B cell (primary cell): ENCODE results near the gene TBC1D23. TPM values are rescaled to one million over a fixed set of nuclear protein-coding genes. Genes with fewer than 3 reads are reported as not detected.

Source experiments
- ATAC-seq: fragments of 200-7000 bp; cut with Tn5 transposase; one replicate; pipeline ENCODE4 v1.10.0; 2021; ENCODE audit warnings: low read depth, mild to moderate bottlenecking, moderate number of reproducible peaks, moderate library complexity
- CTCF ChIA-PET: fragments of 350-600 bp; sonication (Branson Sonifier 250); formaldehyde crosslinking; loops from one replicate; lab custom pipeline; 2021; ENCODE audit warnings: antibody characterized with exemption, inconsistent platforms; lab: Charles Lee
- POLR2A ChIA-PET: fragments of 350-600 bp; sonication (Branson Sonifier 250); formaldehyde crosslinking; loops from one replicate; lab custom pipeline; 2021; ENCODE audit warnings: antibody characterized with exemption; lab: Charles Lee
- DNase-seq: peaks from one replicate; pipeline ENCODE4 v3.0.0; 2013
- H2AFZ ChIP-seq: 2 replicates; pipeline ENCODE4 v1.6.1; 2012; ENCODE audit warnings: mild to moderate bottlenecking, low read depth, low read length; ENCODE audit not compliant: insufficient read depth, poor library complexity, severe bottlenecking
- H3K27ac ChIP-seq, 2 donors: 1 replicate in 1 of 2; 2 replicates in 1 of 2; pipeline ENCODE4 v1.5.1; 2012 to 2013; ENCODE audit warnings: low read length in 2 of 2, mild to moderate bottlenecking in 2 of 2, moderate library complexity in 1 of 2
- H3K27me3 ChIP-seq, 4 experiments: fragments of 200-600 bp in 1 of 4; sonication (generic) in 1 of 4; replicated peaks in 1 of 4; 1 replicate in 2 of 4; 2 replicates in 2 of 4; pipeline versions ENCODE4 v1.6.1 to v1.7.0; 2013 to 2016; ENCODE audit warnings: low read length in 3 of 4, mild to moderate bottlenecking in 2 of 4, mixed read lengths in 1 of 4, moderate library complexity in 1 of 4; ENCODE audit not compliant: insufficient read depth in 4 of 4, control insufficient read depth in 3 of 4; ENCODE audit errors: control extremely low read depth in 1 of 4
- H3K36me3 ChIP-seq, 2 experiments: replicated peaks in 1 of 2; 1 replicate in 1 of 2; 2 replicates in 1 of 2; pipeline versions ENCODE4 v1.6.1 to v1.7.1; 2013; ENCODE audit warnings: low read length in 1 of 2; ENCODE audit not compliant: insufficient read depth in 2 of 2, control insufficient read depth in 1 of 2; ENCODE audit errors: control extremely low read depth in 1 of 2, extremely low read depth in 1 of 2
- H3K4me1 ChIP-seq, 2 donors: fragments of 200-600 bp in 1 of 2; sonication (generic) in 1 of 2; 1 replicate in 1 of 2; 2 replicates in 1 of 2; pipeline versions ENCODE4 v1.5.1 to v1.6.1; 2013 to 2017; ENCODE audit warnings: low read length in 2 of 2; ENCODE audit not compliant: control insufficient read depth in 2 of 2, insufficient read depth in 2 of 2
- H3K4me2 ChIP-seq: replicated peaks from 2 replicates; pipeline ENCODE3; 2012; ENCODE audit warnings: mild to moderate bottlenecking, low read depth, low read length; ENCODE audit not compliant: poor library complexity, severe bottlenecking
- H3K4me3 ChIP-seq, 5 experiments: fragments of 200-600 bp in 1 of 5; sonication (generic) in 1 of 5; 1 replicate in 3 of 5; 2 replicates in 2 of 5; pipeline versions ENCODE4 v1.5.1 to v1.7.0; 2011 to 2016; ENCODE audit warnings: low read length in 4 of 5, mild to moderate bottlenecking in 4 of 5, low read depth in 2 of 5, control low read depth in 1 of 5, moderate library complexity in 1 of 5; ENCODE audit not compliant: insufficient read depth in 1 of 5; ENCODE audit errors: control extremely low read depth in 1 of 5, extremely low read depth in 1 of 5
- H3K79me2 ChIP-seq: fragments of 200-600 bp; sonication (generic); one replicate; pipeline ENCODE4 v1.6.0; 2016; ENCODE audit warnings: low read length; ENCODE audit not compliant: control insufficient read depth, insufficient read depth
- H3K9ac ChIP-seq: fragments of 200-600 bp; sonication (generic); 2 replicates; pipeline ENCODE4 v1.6.1; 2017; ENCODE audit warnings: mild to moderate bottlenecking, low read length, moderate library complexity
- H3K9me3 ChIP-seq, 3 donors: one replicate each; pipeline versions ENCODE4 v1.6.1 to v1.7.1; 2013; ENCODE audit warnings: low read length in 2 of 3; ENCODE audit not compliant: control insufficient read depth in 2 of 3, insufficient read depth in 1 of 3; ENCODE audit errors: control extremely low read depth in 1 of 3
- H4K20me1 ChIP-seq: 2 replicates; pipeline ENCODE4 v1.6.0; 2012; ENCODE audit warnings: mild to moderate bottlenecking, low read length; ENCODE audit not compliant: insufficient read depth, control insufficient read depth, poor library complexity, severe bottlenecking
- H3K27ac Mint-ChIP-seq: one replicate; pipeline ENCODE4 v1.8.0; 2021; ENCODE audit warnings: mixed read lengths
- H3K27me3 Mint-ChIP-seq: one replicate; pipeline ENCODE4 v1.8.0; 2021; ENCODE audit warnings: mixed read lengths
- H3K4me1 Mint-ChIP-seq: one replicate; pipeline ENCODE4 v1.8.0; 2021; ENCODE audit warnings: mixed read lengths
- H3K4me3 Mint-ChIP-seq: one replicate; pipeline ENCODE4 v1.8.0; 2021; ENCODE audit warnings: mixed read lengths
- H3K9me3 Mint-ChIP-seq: one replicate; pipeline ENCODE4 v1.8.0; 2022; ENCODE audit warnings: mixed read lengths; ENCODE audit not compliant: insufficient read depth
- EZH2 ChIP-seq: IDR thresholded peaks from 2 replicates; pipeline ENCODE4 v1.6.1; 2012; ENCODE audit warnings: borderline replicate concordance, low read depth, mild to moderate bottlenecking, moderate library complexity, low read length; ENCODE audit not compliant: insufficient read depth, poor library complexity, severe bottlenecking
- WGBS: methylation state at CpG from one replicate; pipeline ENCODE4 v1.1.5; 2013; ENCODE audit warnings: missing lambda C conversion rate; ENCODE audit not compliant: insufficient coverage; 5-methylcytosine and 5-hydroxymethylcytosine counted together
- intact Hi-C: fragments of 100-400 bp; cut with micrococcal nuclease; formaldehyde crosslinking; loops from one replicate; pipeline ENCODE4 v1.10.0; 2022
- polyA plus RNA-seq: library from polyadenylated mRNA; depleted of rRNA; stranded (reverse); fragments of >200 nt; gene quantifications from 2 replicates; pipeline ENCODE4 v1.2.3, GENCODE V29; 2012
- total RNA-seq, 2 donors: library from RNA; stranded (reverse); fragments of 120-200 nt in 1 of 2; gene quantifications; 1 replicate in 1 of 2; 2 replicates in 1 of 2; pipeline versions ENCODE4 v1.2.3 to v1.2.4, GENCODE V29; 2013 to 2022
- TF ChIP-seq, protein P1 (sequence below): fragments of 200-600 bp; IDR thresholded peaks from one replicate; pipeline ENCODE4 v1.8.0; 2022; ENCODE audit warnings: antibody characterized with exemption, mild to moderate bottlenecking

TBC1D23 gene
- total and polyA plus RNA-seq, 2 donors (not counting 1 experiment from before 2014, with no cell fraction given), result 7.2 to 36.5 TPM

DNA sequence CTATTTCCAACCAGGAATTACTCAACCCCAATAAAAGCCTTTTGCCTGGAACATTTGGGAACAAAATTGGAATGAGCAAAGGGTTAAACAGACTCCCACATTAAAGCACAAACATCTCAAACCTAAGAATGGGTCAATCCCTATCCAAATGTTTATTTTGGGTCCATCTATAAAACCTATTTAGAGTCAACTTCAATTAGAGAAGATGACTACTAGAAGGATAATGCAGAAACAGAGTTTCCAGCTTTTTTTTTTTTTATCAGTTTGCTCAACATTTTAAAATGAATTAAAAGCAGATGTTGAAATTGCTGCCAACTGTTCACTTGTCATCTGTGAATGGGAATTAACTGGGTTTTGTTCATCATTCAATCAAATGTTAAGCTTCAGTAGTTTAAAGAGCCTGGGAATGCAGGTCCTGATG is 4.1 kb upstream of the TBC1D23 start:
- ChIA-PET POLR2A (no interaction called here), CTCF (interaction anchor here (0.6 to 7.8 kb wide), 7 partner anchors 188 to 1129 kb away, joined by 3 to 158 read pairs (median 7); no protein-coding TSS in a partner anchor)
- Histone ChIP-seq H3K4me1 (peaks cover 9 to 12% of the 10 kb centered on the region in 2 donors), H3K36me3 (no peaks in the 10 kb centered on the region), H4K20me1 (no peaks in the 10 kb centered on the region), H3K79me2 (peaks cover 13% of the 10 kb centered on the region), H3K27me3 (no peaks in the 10 kb centered on the region), H2AFZ (no peak overlapping the region), H3K9me3 (no peaks in the 10 kb centered on the region), H3K27ac (no peak overlapping the region), H3K9ac (no peak overlapping the region), H3K4me3 (no peak overlapping the region), H3K4me2 (no peak overlapping the region)
- ATAC-seq (no peak), DNase-seq (no peak)
- TF ChIP-seq, protein P1, sequence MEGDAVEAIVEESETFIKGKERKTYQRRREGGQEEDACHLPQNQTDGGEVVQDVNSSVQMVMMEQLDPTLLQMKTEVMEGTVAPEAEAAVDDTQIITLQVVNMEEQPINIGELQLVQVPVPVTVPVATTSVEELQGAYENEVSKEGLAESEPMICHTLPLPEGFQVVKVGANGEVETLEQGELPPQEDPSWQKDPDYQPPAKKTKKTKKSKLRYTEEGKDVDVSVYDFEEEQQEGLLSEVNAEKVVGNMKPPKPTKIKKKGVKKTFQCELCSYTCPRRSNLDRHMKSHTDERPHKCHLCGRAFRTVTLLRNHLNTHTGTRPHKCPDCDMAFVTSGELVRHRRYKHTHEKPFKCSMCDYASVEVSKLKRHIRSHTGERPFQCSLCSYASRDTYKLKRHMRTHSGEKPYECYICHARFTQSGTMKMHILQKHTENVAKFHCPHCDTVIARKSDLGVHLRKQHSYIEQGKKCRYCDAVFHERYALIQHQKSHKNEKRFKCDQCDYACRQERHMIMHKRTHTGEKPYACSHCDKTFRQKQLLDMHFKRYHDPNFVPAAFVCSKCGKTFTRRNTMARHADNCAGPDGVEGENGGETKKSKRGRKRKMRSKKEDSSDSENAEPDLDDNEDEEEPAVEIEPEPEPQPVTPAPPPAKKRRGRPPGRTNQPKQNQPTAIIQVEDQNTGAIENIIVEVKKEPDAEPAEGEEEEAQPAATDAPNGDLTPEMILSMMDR, result no peak
- no peak for TF ChIP-seq EZH2
- Mint-ChIP-seq H3K27me3 (no peaks in the 10 kb centered on the region), H3K27ac (no peak overlapping the region), H3K4me3 (no peak overlapping the region), H3K9me3 (no peaks in the 10 kb centered on the region), H3K4me1 (peaks cover 17% of the 10 kb centered on the region)
- intact Hi-C loops, result no loop called here

DNA sequence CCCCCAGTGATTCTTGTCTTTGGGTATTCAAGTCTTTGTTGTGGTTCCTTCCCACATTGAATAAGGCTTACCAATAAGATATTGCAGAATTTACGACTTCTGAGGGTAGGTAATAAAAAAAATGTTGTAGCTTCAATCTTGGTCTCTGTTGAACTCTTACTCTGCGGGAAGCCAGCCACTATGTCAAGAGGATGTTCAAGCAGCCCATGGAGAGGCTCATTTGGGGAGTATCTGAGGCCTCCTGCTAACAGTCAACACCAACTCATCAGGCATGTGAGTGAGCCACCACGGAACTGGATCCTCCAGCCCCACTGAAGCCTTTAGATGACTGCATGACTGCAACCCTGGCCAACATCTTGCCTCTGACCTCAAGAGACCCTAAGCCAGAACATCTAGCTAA is 3.2 kb upstream of the TBC1D23 start:
- no peak overlapping the region for H3K4me2 ChIP-seq
- H3K27me3 ChIP-seq, result no peaks in the 10 kb centered on the region
- ATAC-seq (no peak), DNase-seq (no peak)
- no peak overlapping the region for H2AFZ ChIP-seq
- H3K9me3 ChIP-seq, result no peaks in the 10 kb centered on the region
- intact Hi-C loops, result no loop called here
- Mint-ChIP-seq H3K27ac (no peak overlapping the region), H3K9me3 (no peaks in the 10 kb centered on the region), H3K27me3 (no peaks in the 10 kb centered on the region), H3K4me1 (peaks cover 21% of the 10 kb centered on the region), H3K4me3 (no peak overlapping the region)
- POLR2A ChIA-PET, result no interaction called here
- WGBS, result 100% methylated on average over 1 of the region's 3 CpGs
- no peak for TF ChIP-seq EZH2
- TF ChIP-seq, protein P1, result no peak
- H3K4me1 ChIP-seq, result peaks cover 9 to 17% of the 10 kb centered on the region in 2 donors
- no peak overlapping the region for H3K27ac ChIP-seq
- CTCF ChIA-PET, result interaction anchor here (0.8 to 7.8 kb wide), 4 partner anchors 189 to 427 kb away, joined by 3 to 158 read pairs (median 8); no protein-coding TSS in a partner anchor
- H3K36me3 ChIP-seq, result no peaks in the 10 kb centered on the region
- H3K9ac ChIP-seq, result no peak overlapping the region
- H3K79me2 ChIP-seq, result peaks cover 21% of the 10 kb centered on the region
- no peak overlapping the region for H3K4me3 ChIP-seq
- no peaks in the 10 kb centered on the region for H4K20me1 ChIP-seq
